CD8-positive, alpha-beta memory T cell (primary cell): ENCODE results near the gene DGKI. TPM values are rescaled to one million over a fixed set of nuclear protein-coding genes. Genes with fewer than 3 reads are reported as not detected.

Experiments
- CTCF ChIA-PET: fragments of 350-600 bp; sonication (Branson Sonifier 250); formaldehyde crosslinking; loops from one replicate; lab custom pipeline; 2021; ENCODE audit warnings: antibody characterized with exemption; lab: Charles Lee
- POLR2A ChIA-PET: fragments of 350-600 bp; sonication (Branson Sonifier 250); formaldehyde crosslinking; loops from one replicate; lab custom pipeline; 2021; ENCODE audit warnings: antibody characterized with exemption; lab: Charles Lee
- DNase-seq, 5 donors: peaks; one replicate each; pipeline versions ENCODE4 v3.0.0 to v3.0.0-alpha.2; 2020 to 2022; ENCODE audit warnings: mixed read lengths in 1 of 5
- H3K27ac ChIP-seq: one replicate; pipeline ENCODE4 v1.7.0; 2013; ENCODE audit warnings: low read depth, mild to moderate bottlenecking, low read length, moderate library complexity
- H3K27me3 ChIP-seq: 2 replicates; pipeline ENCODE4 v1.7.0; 2013; ENCODE audit warnings: low read length, mild to moderate bottlenecking; ENCODE audit not compliant: insufficient read depth, poor library complexity, severe bottlenecking
- H3K36me3 ChIP-seq: 2 replicates; pipeline ENCODE4 v1.7.0; 2013; ENCODE audit warnings: mild to moderate bottlenecking, low read length, moderate library complexity; ENCODE audit not compliant: insufficient read depth
- H3K4me1 ChIP-seq: 2 replicates; pipeline ENCODE4 v1.7.0; 2013; ENCODE audit warnings: mild to moderate bottlenecking, low read length, moderate library complexity; ENCODE audit not compliant: insufficient read depth
- H3K4me3 ChIP-seq: 2 replicates; pipeline ENCODE4 v1.7.0; 2013; ENCODE audit warnings: mild to moderate bottlenecking, low read length
- H3K9me3 ChIP-seq: 2 replicates; pipeline ENCODE4 v1.7.0; 2013; ENCODE audit warnings: mild to moderate bottlenecking, low read length
- H3K27ac Mint-ChIP-seq, 8 donors: one replicate each; pipeline ENCODE4 v1.8.0; 2020 to 2021; ENCODE audit warnings: mixed read lengths in 8 of 8, mild to moderate bottlenecking in 6 of 8, inconsistent platforms in 3 of 8, moderate library complexity in 3 of 8
- H3K27me3 Mint-ChIP-seq, 2 donors: one replicate each; pipeline ENCODE4 v1.8.0; 2020 to 2021; ENCODE audit warnings: mixed read lengths in 2 of 2, mild to moderate bottlenecking in 1 of 2, moderate library complexity in 1 of 2
- H3K36me3 Mint-ChIP-seq, 3 donors: one replicate each; pipeline ENCODE4 v1.8.0; 2020 to 2021; ENCODE audit warnings: mixed read lengths in 3 of 3, inconsistent platforms in 1 of 3, mild to moderate bottlenecking in 1 of 3
- H3K4me1 Mint-ChIP-seq, 3 donors: one replicate each; pipeline ENCODE4 v1.8.0; 2020 to 2021; ENCODE audit warnings: mixed read lengths in 3 of 3, inconsistent platforms in 1 of 3, mild to moderate bottlenecking in 1 of 3
- H3K4me3 Mint-ChIP-seq, 7 donors: one replicate each; pipeline ENCODE4 v1.8.0; 2020 to 2021; ENCODE audit warnings: mixed read lengths in 7 of 7, mild to moderate bottlenecking in 6 of 7, moderate library complexity in 4 of 7, inconsistent platforms in 2 of 7
- H3K9me3 Mint-ChIP-seq, 5 donors: one replicate each; pipeline ENCODE4 v1.8.0; 2020 to 2022; ENCODE audit warnings: mixed read lengths in 5 of 5, mild to moderate bottlenecking in 3 of 5, moderate library complexity in 2 of 5, inconsistent platforms in 1 of 5
- polyA plus RNA-seq: library from polyadenylated mRNA; unstranded; fragments of 300-500 nt; fragmentation: Illumina TruSeq; gene quantifications from one replicate; pipeline ENCODE4 v1.2.3, GENCODE V29; 2021
- total RNA-seq, 2 experiments: library from RNA; stranded (reverse); gene quantifications; one replicate each; pipeline ENCODE4 v1.2.3, GENCODE V29; 2021

Gene DGKI
- total and polyA plus RNA-seq, 3 experiments from 2014 or later = 1.3 to 1.4 TPM; not detected in 1

DNA sequence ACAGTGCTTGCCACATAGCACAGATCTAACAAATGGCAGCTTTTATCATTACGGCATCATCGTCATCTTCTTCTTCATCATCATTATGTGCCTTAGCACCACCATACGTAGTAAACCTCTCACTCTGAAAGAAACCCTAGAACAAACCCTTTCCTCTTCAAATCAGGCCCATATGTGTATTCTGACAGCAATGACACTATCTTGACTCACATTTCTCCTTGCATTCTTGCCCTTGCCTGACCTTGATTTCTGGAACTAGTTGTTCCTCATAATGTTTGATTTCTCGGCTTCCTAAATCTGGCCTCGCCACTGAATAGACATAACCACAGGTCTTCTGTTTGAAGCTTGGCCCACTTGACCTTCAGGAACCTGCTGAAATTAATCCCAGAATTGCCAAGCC lies 115.3 kb downstream of the DGKI start:
- Histone ChIP-seq H3K4me1 (no peaks in the 10 kb centered on the region), H3K4me3 (no peak overlapping the region), H3K27ac (no peak overlapping the region), H3K27me3 (no peaks in the 10 kb centered on the region), H3K9me3 (no peaks in the 10 kb centered on the region), H3K36me3 (no peaks in the 10 kb centered on the region)
- ChIA-PET POLR2A (no interaction called here), CTCF (no interaction called here)
- no peak for DNase-seq
- no peaks in the 10 kb centered on the region for H3K9me3 Mint-ChIP-seq
- no peak overlapping the region for H3K4me3 Mint-ChIP-seq
- peaks cover 0 to 6% of the 10 kb centered on the region in 2 donors for H3K27me3 Mint-ChIP-seq
- H3K36me3 Mint-ChIP-seq = no peaks in the 10 kb centered on the region
- H3K27ac Mint-ChIP-seq = no peak overlapping the region
- H3K4me1 Mint-ChIP-seq = no peaks in the 10 kb centered on the region

DNA sequence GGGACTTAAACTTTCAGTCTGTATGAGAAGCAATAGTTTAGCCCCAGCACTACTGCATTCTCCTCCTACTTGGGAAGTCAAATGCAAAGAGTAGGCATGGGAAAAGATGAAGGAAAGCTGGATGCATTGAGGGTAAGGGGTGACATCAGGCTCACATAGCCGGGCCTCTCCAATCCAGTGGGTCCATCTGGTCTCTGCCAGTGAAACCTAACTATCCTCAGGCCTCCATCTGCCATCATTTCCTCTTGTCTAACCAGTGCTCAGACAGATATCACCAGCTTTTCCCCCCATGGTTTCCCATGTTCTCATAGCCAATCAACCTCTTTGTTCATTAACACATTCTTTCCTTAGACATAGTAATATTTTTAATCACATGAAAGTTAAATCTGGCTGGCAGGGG lies 118.3 kb downstream of the DGKI start:
- H3K4me1 ChIP-seq = no peaks in the 10 kb centered on the region
- no peaks in the 10 kb centered on the region for H3K27me3 ChIP-seq
- Mint-ChIP-seq H3K27me3 (peaks cover 4 to 8% of the 10 kb centered on the region in 2 donors), H3K9me3 (no peaks in the 10 kb centered on the region), H3K4me3 (no peak overlapping the region), H3K36me3 (no peaks in the 10 kb centered on the region), H3K4me1 (no peaks in the 10 kb centered on the region), H3K27ac (no peak overlapping the region)
- H3K36me3 ChIP-seq = no peaks in the 10 kb centered on the region
- ChIA-PET CTCF (no interaction called here), POLR2A (no interaction called here)
- no peak overlapping the region for H3K27ac ChIP-seq
- H3K4me3 ChIP-seq = no peak overlapping the region
- H3K9me3 ChIP-seq = no peaks in the 10 kb centered on the region
- DNase-seq = no peak

DNA sequence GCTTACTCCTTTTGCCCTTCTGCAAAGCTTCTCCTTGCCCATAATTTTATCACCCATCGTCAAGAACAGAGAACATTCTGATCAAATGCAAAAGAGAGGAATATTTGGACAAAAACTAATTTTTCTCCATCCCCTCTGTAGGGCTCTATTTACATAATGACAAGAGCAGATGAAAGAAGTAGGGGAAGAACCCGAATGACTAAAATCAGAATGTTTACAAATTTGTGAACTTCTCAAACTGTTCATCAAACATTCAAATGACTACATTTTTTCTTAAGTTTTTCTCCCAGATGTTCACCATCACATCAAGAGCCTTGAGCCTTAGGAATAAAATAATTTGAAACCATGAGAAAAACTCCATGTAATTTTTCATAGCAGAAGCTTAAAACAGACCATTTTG lies 119.4 kb downstream of the DGKI start:
- Histone ChIP-seq H3K4me3 (no peak overlapping the region), H3K36me3 (no peaks in the 10 kb centered on the region), H3K4me1 (no peaks in the 10 kb centered on the region), H3K27me3 (no peaks in the 10 kb centered on the region), H3K9me3 (no peaks in the 10 kb centered on the region), H3K27ac (no peak overlapping the region)
- Mint-ChIP-seq H3K9me3 (no peaks in the 10 kb centered on the region), H3K4me3 (no peak overlapping the region), H3K4me1 (no peaks in the 10 kb centered on the region), H3K36me3 (no peaks in the 10 kb centered on the region), H3K27me3 (peaks cover 4 to 8% of the 10 kb centered on the region in 2 donors), H3K27ac (no peak overlapping the region)
- ChIA-PET CTCF (no interaction called here), POLR2A (no interaction called here)
- DNase-seq = no peak

DNA sequence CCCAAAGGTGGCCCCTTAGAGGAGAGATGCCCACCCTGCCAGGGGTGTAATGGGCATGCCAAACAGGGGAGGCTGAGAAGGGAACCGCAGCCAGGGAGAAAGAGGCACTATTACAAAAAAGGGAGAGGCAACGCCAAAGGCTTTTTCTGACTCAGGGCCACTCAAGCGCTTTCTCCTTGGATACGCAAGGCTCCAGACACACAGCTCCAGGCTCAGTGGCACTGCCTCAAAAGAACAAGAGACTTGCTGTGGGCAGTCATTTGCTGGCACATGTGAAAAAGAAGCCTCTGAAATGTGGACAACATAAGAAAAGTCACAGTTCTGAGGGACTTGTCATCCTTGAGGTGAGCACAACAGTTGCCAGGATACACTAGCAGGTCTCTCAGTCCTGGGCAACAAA lies 128.4 kb downstream of the DGKI start:
- Mint-ChIP-seq H3K27me3 (peaks cover 1 to 5% of the 10 kb centered on the region in 2 donors), H3K36me3 (no peaks in the 10 kb centered on the region), H3K9me3 (peaks cover 0 to 3% (median 0%) of the 10 kb centered on the region in 5 donors), H3K27ac (no peak overlapping the region), H3K4me1 (no peaks in the 10 kb centered on the region), H3K4me3 (no peak overlapping the region)
- Histone ChIP-seq H3K4me3 (no peak overlapping the region), H3K4me1 (no peaks in the 10 kb centered on the region), H3K36me3 (no peaks in the 10 kb centered on the region), H3K27ac (no peak overlapping the region), H3K27me3 (no peaks in the 10 kb centered on the region), H3K9me3 (no peaks in the 10 kb centered on the region)
- ChIA-PET CTCF (no interaction called here), POLR2A (no interaction called here)
- no peak for DNase-seq

DNA sequence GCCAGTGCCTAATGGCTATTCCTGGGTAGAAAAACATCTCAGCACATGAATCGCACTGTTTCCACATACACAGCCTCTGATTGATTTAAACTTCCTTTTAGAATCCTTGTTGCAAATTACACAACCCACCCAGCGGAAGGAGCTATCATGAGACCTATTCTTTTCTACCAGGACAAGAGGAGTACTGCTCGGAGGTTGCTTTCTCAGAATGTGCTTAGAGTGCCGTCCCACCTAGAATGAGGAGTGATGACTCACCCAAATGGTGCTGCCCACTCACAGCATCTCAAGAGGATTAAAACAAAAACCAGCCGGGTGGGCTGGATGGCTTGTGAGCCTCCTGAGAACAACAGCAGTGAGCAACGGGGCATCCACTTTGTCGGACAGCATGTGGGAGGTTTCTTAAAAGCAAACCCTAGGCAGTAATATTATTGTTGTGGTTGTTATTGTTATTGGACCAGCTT lies 128.9 kb downstream of the DGKI start:
- peaks cover 0 to 3% (median 0%) of the 10 kb centered on the region in 5 donors for H3K9me3 Mint-ChIP-seq
- no peak overlapping the region for H3K27ac ChIP-seq
- no peaks in the 10 kb centered on the region for H3K36me3 Mint-ChIP-seq
- peak overlapping the region in 1 of 8 donors; percentile 26 for H3K27ac Mint-ChIP-seq
- no peaks in the 10 kb centered on the region for H3K4me1 ChIP-seq
- peaks cover 1 to 5% of the 10 kb centered on the region in 2 donors for H3K27me3 Mint-ChIP-seq
- POLR2A ChIA-PET = no interaction called here
- H3K27me3 ChIP-seq = no peaks in the 10 kb centered on the region
- CTCF ChIA-PET = no interaction called here
- no peaks in the 10 kb centered on the region for H3K36me3 ChIP-seq
- no peaks in the 10 kb centered on the region for H3K4me1 Mint-ChIP-seq
- no peaks in the 10 kb centered on the region for H3K9me3 ChIP-seq
- H3K4me3 ChIP-seq = no peak overlapping the region
- H3K4me3 Mint-ChIP-seq = no peak overlapping the region
- DNase-seq = no peak

DNA sequence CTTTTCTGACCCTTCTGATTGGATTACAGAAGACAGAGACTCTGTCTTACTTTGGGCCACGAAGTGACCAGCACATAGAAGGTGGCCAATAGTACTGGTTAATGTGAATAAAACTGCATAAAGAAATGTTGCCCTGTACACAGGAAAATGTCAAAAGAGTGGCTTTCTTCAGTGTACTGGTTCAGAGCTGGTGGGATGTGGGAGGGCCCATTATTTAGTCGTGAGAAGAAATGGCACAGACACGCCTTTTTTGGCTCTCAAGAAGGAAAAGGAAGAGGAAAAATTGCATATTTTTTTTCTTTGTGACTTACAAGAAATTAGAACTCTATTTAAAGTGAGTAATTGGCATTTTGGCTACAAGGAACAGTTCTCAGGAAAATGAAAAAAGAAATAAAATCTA lies 129.7 kb downstream of the DGKI start:
- Histone ChIP-seq H3K36me3 (no peaks in the 10 kb centered on the region), H3K27ac (no peak overlapping the region), H3K4me1 (no peaks in the 10 kb centered on the region), H3K4me3 (no peak overlapping the region), H3K27me3 (no peaks in the 10 kb centered on the region), H3K9me3 (no peaks in the 10 kb centered on the region)
- Mint-ChIP-seq H3K4me3 (no peak overlapping the region), H3K4me1 (no peaks in the 10 kb centered on the region), H3K9me3 (peaks cover 0 to 3% (median 0%) of the 10 kb centered on the region in 5 donors), H3K27me3 (peaks cover 1 to 5% of the 10 kb centered on the region in 2 donors), H3K36me3 (no peaks in the 10 kb centered on the region), H3K27ac (no peak overlapping the region)
- ChIA-PET CTCF (no interaction called here), POLR2A (no interaction called here)
- DNase-seq = no peak

DNA sequence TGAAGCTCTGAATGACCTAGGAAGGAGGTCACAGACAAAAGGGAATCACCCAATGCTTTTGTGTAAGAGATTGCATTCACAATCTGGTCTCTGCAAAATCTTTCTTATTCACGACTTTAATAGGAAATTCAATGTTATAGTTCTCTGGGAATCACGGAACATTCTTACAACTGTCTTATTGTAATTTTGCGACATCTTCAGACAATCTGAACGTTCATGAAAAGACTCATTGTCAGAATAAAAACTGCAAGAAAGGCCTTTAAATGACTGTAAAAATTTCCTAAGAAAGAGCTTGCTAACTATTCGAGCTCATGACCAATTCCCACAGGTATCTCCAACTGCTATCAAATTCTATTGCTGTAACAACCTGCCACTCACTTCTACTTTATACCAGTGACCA lies 130.7 kb downstream of the DGKI start:
- no peaks in the 10 kb centered on the region for H3K36me3 ChIP-seq
- no peaks in the 10 kb centered on the region for H3K27me3 ChIP-seq
- Mint-ChIP-seq H3K4me3 (no peak overlapping the region), H3K9me3 (no peaks in the 10 kb centered on the region), H3K4me1 (no peaks in the 10 kb centered on the region), H3K27me3 (peaks cover 1 to 4% of the 10 kb centered on the region in 2 donors), H3K36me3 (no peaks in the 10 kb centered on the region), H3K27ac (no peak overlapping the region)
- ChIA-PET CTCF (no interaction called here), POLR2A (no interaction called here)
- no peak for DNase-seq
- H3K4me1 ChIP-seq = no peaks in the 10 kb centered on the region
- H3K27ac ChIP-seq = no peak overlapping the region
- no peak overlapping the region for H3K4me3 ChIP-seq
- H3K9me3 ChIP-seq = no peaks in the 10 kb centered on the region

DNA sequence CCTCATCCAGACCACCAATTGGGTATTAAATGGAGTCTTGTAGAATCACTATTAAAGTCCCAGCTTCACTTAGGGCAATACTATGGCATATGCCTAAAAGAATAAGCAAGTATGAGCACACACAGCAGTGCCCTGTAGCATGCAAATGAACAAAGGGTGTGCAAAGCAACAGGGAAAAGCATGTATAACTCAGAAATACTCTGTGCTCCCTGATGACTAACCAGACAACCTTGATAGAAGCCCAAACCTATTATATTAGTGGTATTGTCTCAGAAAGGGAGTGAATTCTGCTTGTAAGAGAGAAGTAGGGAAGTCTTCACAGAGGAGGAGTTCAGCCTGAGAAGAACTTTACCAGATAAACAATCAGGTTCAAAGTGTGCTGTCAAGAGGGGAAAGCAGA lies 131.2 kb downstream of the DGKI start:
- Histone ChIP-seq H3K4me3 (no peak overlapping the region), H3K36me3 (no peaks in the 10 kb centered on the region), H3K27ac (no peak overlapping the region), H3K27me3 (no peaks in the 10 kb centered on the region), H3K4me1 (no peaks in the 10 kb centered on the region), H3K9me3 (no peaks in the 10 kb centered on the region)
- H3K4me3 Mint-ChIP-seq = no peak overlapping the region
- peaks cover 1 to 5% of the 10 kb centered on the region in 2 donors for H3K27me3 Mint-ChIP-seq
- no peak overlapping the region for H3K27ac Mint-ChIP-seq
- H3K4me1 Mint-ChIP-seq = no peaks in the 10 kb centered on the region
- ChIA-PET CTCF (no interaction called here), POLR2A (no interaction called here)
- DNase-seq = no peak
- H3K36me3 Mint-ChIP-seq = no peaks in the 10 kb centered on the region
- H3K9me3 Mint-ChIP-seq = no peaks in the 10 kb centered on the region

DNA sequence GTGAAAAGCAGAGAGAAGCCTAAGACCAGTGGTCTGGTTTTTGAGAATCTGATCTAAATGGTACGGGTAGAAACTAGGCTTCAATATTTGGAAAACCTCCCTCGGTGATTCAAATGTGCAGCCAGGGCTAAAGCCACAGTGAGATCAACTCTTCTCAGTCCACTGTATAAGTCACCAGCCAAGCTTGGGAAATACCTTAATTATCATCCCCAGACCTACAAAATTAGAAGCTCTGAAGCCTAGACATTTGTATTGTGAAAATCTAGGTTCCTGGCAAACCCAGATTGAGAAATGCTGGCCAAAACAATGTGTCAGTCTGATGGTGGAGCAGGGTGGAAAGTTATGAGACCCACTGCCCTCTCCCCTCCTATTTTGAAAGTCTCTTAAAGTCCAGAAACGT lies 131.7 kb downstream of the DGKI start:
- Mint-ChIP-seq H3K9me3 (no peaks in the 10 kb centered on the region), H3K4me3 (no peak overlapping the region), H3K4me1 (no peaks in the 10 kb centered on the region), H3K27ac (no peak overlapping the region), H3K27me3 (peaks cover 1 to 5% of the 10 kb centered on the region in 2 donors), H3K36me3 (no peaks in the 10 kb centered on the region)
- ChIA-PET POLR2A (no interaction called here), CTCF (no interaction called here)
- no peaks in the 10 kb centered on the region for H3K36me3 ChIP-seq
- no peaks in the 10 kb centered on the region for H3K9me3 ChIP-seq
- no peaks in the 10 kb centered on the region for H3K27me3 ChIP-seq
- no peak overlapping the region for H3K4me3 ChIP-seq
- no peaks in the 10 kb centered on the region for H3K4me1 ChIP-seq
- no peak for DNase-seq
- no peak overlapping the region for H3K27ac ChIP-seq
